Omental fat pad (tissue), 4 donors: ENCODE results near the gene DNAAF1. TPM values are rescaled to one million over a fixed set of nuclear protein-coding genes. Genes with fewer than 3 reads are reported as not detected.
"Not testable (repeated sequence)": the region's sequence is repeated elsewhere in the genome, so short reads cannot be mapped to it uniquely, and the experiment has no call there.

Experiments
- ATAC-seq: fragments of 150-250 bp; one replicate; pipeline ENCODE4 v1.9.1; 2016; ENCODE audit warnings: mild to moderate bottlenecking, moderate library complexity; ENCODE audit not compliant: low FRiP score
- DNase-seq: peaks from one replicate; pipeline ENCODE4 v3.0.0-alpha.2; 2019; ENCODE audit warnings: low spot score
- total RNA-seq, 4 donors: library from RNA; depleted of rRNA; stranded (reverse); fragments of >200 nt; gene quantifications; one replicate each; pipeline ENCODE4 v1.1.0, GENCODE V29; 2016
- TF ChIP-seq, protein P1 (sequence below), 3 donors: fragments of 450-650 bp; IDR thresholded peaks; one replicate each; pipeline ENCODE4 v1.5.1; 2016 to 2017; ENCODE audit warnings: antibody characterized with exemption in 3 of 3, mild to moderate bottlenecking in 3 of 3, moderate library complexity in 2 of 3

Gene DNAAF1
- total RNA-seq, 4 donors from 2014 or later, result 0.28 to 0.48 (median 0.32) TPM; not detected in 1

DNA sequence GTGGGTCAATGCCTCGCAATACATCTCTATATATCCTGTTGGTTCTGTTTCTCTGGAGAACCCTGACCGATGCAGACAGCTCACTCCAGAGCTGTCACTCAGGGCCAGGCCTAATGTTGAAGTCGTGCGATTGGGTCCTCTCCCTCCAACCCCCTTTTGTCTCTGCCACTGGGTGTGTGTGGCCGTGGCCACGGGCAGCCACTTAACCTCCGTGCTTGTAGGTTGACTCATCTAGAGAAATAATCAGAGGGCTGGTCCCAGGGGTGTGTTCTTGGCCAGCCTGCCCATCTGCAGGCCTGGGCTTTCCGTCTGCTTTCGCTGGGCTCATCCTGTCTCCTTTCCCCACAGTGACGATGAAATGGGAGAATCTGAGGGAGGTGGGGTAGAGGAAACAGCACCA, 53.3 kb downstream of the DNAAF1 start:
- DNase-seq, result no peak
- TF ChIP-seq, protein P1, sequence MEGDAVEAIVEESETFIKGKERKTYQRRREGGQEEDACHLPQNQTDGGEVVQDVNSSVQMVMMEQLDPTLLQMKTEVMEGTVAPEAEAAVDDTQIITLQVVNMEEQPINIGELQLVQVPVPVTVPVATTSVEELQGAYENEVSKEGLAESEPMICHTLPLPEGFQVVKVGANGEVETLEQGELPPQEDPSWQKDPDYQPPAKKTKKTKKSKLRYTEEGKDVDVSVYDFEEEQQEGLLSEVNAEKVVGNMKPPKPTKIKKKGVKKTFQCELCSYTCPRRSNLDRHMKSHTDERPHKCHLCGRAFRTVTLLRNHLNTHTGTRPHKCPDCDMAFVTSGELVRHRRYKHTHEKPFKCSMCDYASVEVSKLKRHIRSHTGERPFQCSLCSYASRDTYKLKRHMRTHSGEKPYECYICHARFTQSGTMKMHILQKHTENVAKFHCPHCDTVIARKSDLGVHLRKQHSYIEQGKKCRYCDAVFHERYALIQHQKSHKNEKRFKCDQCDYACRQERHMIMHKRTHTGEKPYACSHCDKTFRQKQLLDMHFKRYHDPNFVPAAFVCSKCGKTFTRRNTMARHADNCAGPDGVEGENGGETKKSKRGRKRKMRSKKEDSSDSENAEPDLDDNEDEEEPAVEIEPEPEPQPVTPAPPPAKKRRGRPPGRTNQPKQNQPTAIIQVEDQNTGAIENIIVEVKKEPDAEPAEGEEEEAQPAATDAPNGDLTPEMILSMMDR (IDR thresholded peaks at IDR 0.05), result no peak
- ATAC-seq, result no peak

DNA sequence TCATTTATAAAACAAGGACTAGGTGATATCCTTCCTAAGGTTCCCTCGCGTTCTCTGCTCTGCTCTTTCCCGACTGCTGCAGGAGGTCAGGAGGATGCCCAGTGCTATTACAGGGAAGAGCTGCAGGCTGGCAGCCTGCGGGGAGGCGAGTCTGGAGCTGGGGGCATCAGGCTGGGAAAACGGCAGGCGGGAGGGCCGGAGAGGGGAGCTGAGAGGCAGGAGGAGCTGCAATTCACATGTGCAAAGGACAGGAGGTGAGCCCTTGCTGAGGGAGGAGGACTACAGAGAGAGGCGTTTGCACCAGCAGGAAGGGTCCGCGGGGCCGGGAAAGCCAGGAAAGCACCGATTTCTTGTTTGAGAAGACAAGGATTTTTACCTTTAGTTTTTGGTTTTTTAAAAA, 54.0 kb downstream of the DNAAF1 start:
- no peak for ATAC-seq
- TF ChIP-seq, protein P1 (IDR thresholded peaks at IDR 0.05), result no peak

DNA sequence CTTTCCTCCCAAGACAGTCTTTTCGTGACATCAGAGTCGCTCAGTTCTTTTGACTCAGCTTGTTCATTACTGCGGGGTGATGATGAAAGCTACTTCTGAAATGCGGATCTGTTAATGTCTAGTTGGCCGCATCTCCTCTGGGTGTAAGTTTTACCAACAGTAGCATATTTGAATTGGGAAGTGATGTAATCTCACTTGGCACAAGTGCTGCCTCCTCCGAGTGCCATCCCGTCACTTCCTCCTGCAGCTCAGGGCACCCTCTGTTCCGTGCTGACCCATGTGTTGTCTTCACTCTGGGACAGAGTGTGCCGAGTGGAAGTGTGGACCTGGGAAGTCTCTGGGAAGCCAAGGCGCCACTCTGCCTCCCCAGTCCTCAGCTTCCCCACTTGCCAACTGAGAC, 54.8 kb downstream of the DNAAF1 start:
- ATAC-seq, result no peak
- no peak for DNase-seq

More for the DNA sequence above, 54.0 kb downstream of the DNAAF1 start:
- DNase-seq, result no peak

DNA sequence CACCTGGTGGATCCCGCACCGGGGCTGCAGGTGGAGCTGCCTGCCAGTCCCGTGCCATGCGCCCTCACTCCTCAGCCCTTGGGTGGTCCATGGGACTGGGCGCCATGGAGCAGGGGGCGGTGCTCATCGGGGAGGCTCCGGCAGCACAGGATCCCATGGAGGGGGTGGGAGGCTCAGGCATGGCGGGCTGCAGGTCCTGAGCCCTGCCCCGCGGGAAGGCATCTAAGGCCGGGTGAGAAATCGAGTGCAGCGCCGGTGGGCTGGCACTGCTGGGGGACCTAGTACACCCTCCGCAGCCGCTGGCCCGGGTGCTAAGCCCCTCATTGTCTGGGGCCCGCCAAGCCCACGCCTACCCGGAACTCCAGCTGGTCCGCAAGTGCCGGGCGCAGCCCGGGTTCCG, 59.4 kb downstream of the DNAAF1 start:
- ATAC-seq, DNase-seq: not testable (repeated sequence)

More for the DNA sequence above, 54.8 kb downstream of the DNAAF1 start:
- TF ChIP-seq, protein P1 (IDR thresholded peaks at IDR 0.05), result no peak

DNA sequence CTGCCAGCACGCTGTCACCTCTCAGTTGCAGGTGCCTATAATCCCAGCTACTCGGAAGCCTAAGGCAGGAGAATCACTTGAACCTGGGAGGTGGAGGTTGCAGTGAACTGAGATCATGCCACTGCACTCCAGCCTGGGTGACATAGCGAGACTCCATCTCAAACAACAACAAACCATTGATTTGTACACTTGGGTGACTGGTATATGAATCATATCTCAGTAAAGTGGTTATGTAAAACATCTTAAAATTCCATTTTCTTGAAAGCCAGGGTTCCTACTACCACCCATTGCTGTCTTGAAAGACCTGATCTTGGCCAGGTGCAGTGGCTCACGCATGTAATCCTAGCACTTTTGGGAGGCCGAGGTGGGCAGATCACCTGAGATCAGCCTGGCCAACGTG, 60.0 kb downstream of the DNAAF1 start:
- ATAC-seq, DNase-seq: not testable (repeated sequence)

DNA sequence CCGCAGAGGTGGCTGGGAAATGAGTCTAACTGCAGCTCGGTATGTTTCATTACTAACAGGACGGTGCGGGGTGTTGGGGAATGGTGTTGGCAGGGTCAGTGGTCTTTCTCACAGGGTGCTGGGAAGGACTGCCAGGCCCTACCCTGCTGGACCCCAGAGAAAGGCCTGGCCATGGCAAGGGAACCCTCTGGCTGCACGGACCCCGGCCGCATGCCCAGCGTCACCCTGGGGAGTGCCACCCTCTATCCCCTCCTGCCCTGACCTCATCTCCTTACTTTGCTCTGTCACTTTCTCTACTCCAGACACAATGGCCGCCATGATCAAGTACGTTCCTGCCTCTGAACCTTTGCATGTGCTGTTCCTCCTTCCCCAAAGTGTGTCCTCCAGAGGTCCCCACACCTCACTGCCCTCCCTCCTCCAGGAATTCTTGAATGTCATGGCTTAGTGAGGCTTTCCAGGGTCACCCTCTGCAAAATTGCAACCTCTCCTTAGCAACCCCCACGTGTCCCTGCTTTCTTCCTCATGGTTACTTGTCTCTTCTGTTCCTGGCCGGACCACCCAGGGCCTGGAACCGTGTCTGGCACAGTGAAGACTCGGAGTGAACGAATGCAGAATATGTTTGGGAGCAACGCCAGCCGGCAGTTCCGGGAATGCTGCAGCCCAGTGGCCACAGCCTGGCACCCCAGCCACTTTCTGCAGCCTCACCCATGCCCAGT, 61.0 kb downstream of the DNAAF1 start:
- DNase-seq (no peak), ATAC-seq (no peak)
- TF ChIP-seq, protein P1 (IDR thresholded peaks at IDR 0.05), result no peak

DNA sequence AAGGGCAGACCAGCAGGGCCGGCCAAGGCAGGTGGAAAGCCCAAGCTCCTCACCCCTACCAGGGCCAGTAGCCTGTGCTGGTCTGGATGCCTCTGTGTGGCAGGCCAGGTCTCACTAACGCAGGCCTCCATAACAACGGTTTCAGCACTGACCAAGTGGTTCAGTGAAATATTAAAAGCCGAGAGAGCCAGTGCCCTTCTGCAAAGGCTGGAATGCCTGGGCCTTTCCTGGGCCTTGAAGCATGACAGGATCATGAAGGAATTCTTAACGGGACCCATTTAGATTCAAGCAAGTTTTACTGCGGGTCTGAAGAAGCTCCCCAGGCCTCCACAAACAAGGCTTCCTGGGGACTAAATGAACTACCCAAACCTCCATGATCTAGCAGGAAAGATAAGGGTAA, 62.1 kb downstream of the DNAAF1 start:
- no peak for DNase-seq
- ATAC-seq, result no peak
- TF ChIP-seq, protein P1 (IDR thresholded peaks at IDR 0.05), result no peak

DNA sequence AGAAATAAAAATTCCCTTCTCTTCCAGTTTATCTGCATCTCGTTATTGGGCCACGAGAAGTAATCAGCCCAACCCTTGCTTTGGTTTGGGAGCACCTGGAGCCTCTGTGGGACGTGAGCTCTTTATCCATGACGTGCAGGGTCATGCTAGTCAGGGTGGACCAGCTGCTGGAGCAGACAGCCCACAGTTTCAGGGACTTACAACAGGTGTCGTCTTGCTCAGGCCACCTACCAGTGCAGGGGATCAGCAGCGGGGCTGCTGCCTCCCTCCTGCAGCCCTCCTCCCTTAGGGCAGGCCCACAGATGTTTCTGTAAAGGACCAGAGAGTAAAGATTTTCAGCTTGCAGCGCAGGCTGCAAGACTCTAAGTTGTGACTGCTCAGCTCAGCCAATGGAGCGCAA, 62.8 kb downstream of the DNAAF1 start:
- TF ChIP-seq, protein P1 (IDR thresholded peaks at IDR 0.05), result no peak
- DNase-seq, result no peak
- ATAC-seq, result no peak
